Measurements from ENCODE around the gene MEF2A.

GRCh38 chr15:99729920-99730319 lies 164.1 kb downstream of the MEF2A start:
- TF ChIP-seq MTA3 (IDR thresholded peaks at IDR 0.05; ENCODE audit: borderline replicate concordance, low read length) (no peak), TBL1XR1 (IDR thresholded peaks at IDR 0.05; ENCODE audit: low read depth, low read length) (no peak), ZBTB33 (IDR thresholded peaks at IDR 0.05) (no peak), TAF1 (IDR thresholded peaks at IDR 0.05; ENCODE audit: borderline replicate concordance, low read depth, low read length) (no peak), ATF2 (IDR thresholded peaks at IDR 0.05; ENCODE audit: low read length) (no peak), REST (IDR thresholded peaks at IDR 0.05; ENCODE audit: low read depth, low read length) (no peak), ZZZ3 (IDR thresholded peaks at IDR 0.05; ENCODE audit: control insufficient read depth, insufficient read length, low read depth) (no peak), KDM1A (IDR thresholded peaks at IDR 0.05; ENCODE audit: borderline replicate concordance) (no peak), CTCF (IDR thresholded peaks at IDR 0.05 in 2 of 3, conservative IDR thresholded peaks at IDR 0.05 in 1 of 3; ENCODE audit: control insufficient read depth in 2 of 3, extremely low read depth in 1 of 3, insufficient read depth in 1 of 3, low read depth in 3 of 3, low read length in 3 of 3) (peak; percentile 42 to 58 (median 54)), CBX5 (IDR thresholded peaks at IDR 0.05; ENCODE audit: low read depth) (no peak), HDGF (IDR thresholded peaks at IDR 0.05) (no peak), CHD2 (IDR thresholded peaks at IDR 0.05; ENCODE audit: borderline replicate concordance, low read depth, low read length) (no peak)
